Measurements from ENCODE around the gene FAM149A. TPM values are rescaled to one million over a fixed set of nuclear protein-coding genes. Genes with fewer than 3 reads are reported as not detected.
A peak's percentile ranks its signal among the peaks of the same experiment; 100 is the strongest.

Gene FAM149A
- total and polyA plus RNA-seq, 2 donors (not counting 1 experiment from before 2014, with no cell fraction given), result 0.12 TPM; not detected in 1

GRCh38 chr4:186097386-186097785 lies 7.1 kb upstream of the FAM149A start:
- Mint-ChIP-seq H3K27ac (no peak overlapping the region), H3K4me1 (no peaks in the 10 kb centered on the region), H3K4me3 (no peak overlapping the region), H3K27me3 (peaks cover 42% of the 10 kb centered on the region), H3K9me3 (ENCODE audit: insufficient read depth) (no peaks in the 10 kb centered on the region)
- no CpG with 5 or more reads among the region's 5 CpGs for WGBS (ENCODE audit: insufficient coverage)
- no peaks in the 10 kb centered on the region for H3K79me2 ChIP-seq (ENCODE audit: control insufficient read depth, insufficient read depth, low read length)
- no peak overlapping the region for H2AFZ ChIP-seq (ENCODE audit: insufficient read depth, low read depth, low read length, poor library complexity, severe bottlenecking)
- no peak overlapping the region for H3K4me3 ChIP-seq (ENCODE audit: control extremely low read depth in 1 of 5, extremely low read depth in 1 of 5, insufficient read depth in 1 of 5, low read depth in 2 of 5, low read length in 4 of 5)
- DNase-seq, result no peak
- TF ChIP-seq EZH2 (IDR thresholded peaks at IDR 0.05; ENCODE audit: borderline replicate concordance, insufficient read depth, low read depth, low read length, poor library complexity, severe bottlenecking), result no peak
- TF ChIP-seq, protein P1, sequence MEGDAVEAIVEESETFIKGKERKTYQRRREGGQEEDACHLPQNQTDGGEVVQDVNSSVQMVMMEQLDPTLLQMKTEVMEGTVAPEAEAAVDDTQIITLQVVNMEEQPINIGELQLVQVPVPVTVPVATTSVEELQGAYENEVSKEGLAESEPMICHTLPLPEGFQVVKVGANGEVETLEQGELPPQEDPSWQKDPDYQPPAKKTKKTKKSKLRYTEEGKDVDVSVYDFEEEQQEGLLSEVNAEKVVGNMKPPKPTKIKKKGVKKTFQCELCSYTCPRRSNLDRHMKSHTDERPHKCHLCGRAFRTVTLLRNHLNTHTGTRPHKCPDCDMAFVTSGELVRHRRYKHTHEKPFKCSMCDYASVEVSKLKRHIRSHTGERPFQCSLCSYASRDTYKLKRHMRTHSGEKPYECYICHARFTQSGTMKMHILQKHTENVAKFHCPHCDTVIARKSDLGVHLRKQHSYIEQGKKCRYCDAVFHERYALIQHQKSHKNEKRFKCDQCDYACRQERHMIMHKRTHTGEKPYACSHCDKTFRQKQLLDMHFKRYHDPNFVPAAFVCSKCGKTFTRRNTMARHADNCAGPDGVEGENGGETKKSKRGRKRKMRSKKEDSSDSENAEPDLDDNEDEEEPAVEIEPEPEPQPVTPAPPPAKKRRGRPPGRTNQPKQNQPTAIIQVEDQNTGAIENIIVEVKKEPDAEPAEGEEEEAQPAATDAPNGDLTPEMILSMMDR (IDR thresholded peaks at IDR 0.05), result no peak
- no peaks in the 10 kb centered on the region for H4K20me1 ChIP-seq (ENCODE audit: control insufficient read depth, insufficient read depth, low read length, poor library complexity, severe bottlenecking)
- H3K36me3 ChIP-seq (replicated peaks in 1 of 2; ENCODE audit: control extremely low read depth in 1 of 2, control insufficient read depth in 1 of 2, extremely low read depth in 1 of 2, insufficient read depth in 2 of 2, low read length in 1 of 2), result no peaks in the 10 kb centered on the region
- ChIA-PET POLR2A (no interaction called here), CTCF (no interaction called here)
- H3K9me3 ChIP-seq (ENCODE audit: control extremely low read depth in 1 of 3, control insufficient read depth in 2 of 3, insufficient read depth in 1 of 3, low read length in 2 of 3), result no peaks in the 10 kb centered on the region
- no peak overlapping the region for H3K9ac ChIP-seq (ENCODE audit: low read length)
- intact Hi-C loops (cut with micrococcal nuclease), result no loop called here
- ATAC-seq (ENCODE audit: low read depth), result no peak
- peaks cover 0 to 5% (median 2%) of the 10 kb centered on the region in 4 experiments for H3K27me3 ChIP-seq (replicated peaks in 1 of 4; ENCODE audit: control extremely low read depth in 1 of 4, control insufficient read depth in 3 of 4, insufficient read depth in 4 of 4, low read length in 3 of 4)
- no peak overlapping the region for H3K4me2 ChIP-seq (replicated peaks; ENCODE audit: low read depth, low read length, poor library complexity, severe bottlenecking)
- no peaks in the 10 kb centered on the region for H3K4me1 ChIP-seq (ENCODE audit: control insufficient read depth in 2 of 2, insufficient read depth in 2 of 2, low read length in 2 of 2)
- H3K27ac ChIP-seq (ENCODE audit: low read length in 2 of 2), result no peak overlapping the region

DNA sequence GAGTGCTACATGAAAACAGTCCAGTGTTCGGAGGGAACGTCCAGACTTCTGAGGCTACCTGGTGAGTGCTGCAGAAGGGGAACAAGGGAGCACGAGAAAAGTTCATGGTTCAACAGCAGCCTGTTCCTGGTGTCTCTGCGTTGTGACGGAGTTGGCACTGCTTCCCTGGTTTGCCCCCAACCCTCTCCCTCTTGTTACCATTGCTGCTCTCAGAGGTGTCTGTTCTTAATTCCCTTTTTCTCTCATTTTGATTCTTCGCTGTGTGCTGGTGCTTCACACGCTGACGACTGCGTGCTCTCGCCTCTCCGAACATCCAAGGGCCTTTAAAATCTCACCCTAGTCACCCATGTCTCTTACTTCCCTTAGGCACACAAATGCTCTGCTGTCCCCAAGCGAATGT lies 1.6 kb upstream of the FAM149A start:
- H3K9me3 ChIP-seq (ENCODE audit: control extremely low read depth in 1 of 3, control insufficient read depth in 2 of 3, insufficient read depth in 1 of 3, low read length in 2 of 3), result peaks cover 0 to 8% (median 0%) of the 10 kb centered on the region in 3 donors
- no peaks in the 10 kb centered on the region for H4K20me1 ChIP-seq (ENCODE audit: control insufficient read depth, insufficient read depth, low read length, poor library complexity, severe bottlenecking)
- no peak overlapping the region for H2AFZ ChIP-seq (ENCODE audit: insufficient read depth, low read depth, low read length, poor library complexity, severe bottlenecking)
- no peaks in the 10 kb centered on the region for H3K36me3 ChIP-seq (replicated peaks in 1 of 2; ENCODE audit: control extremely low read depth in 1 of 2, control insufficient read depth in 1 of 2, extremely low read depth in 1 of 2, insufficient read depth in 2 of 2, low read length in 1 of 2)
- over 99% methylated on average over 12 of the region's 12 CpGs for WGBS (ENCODE audit: insufficient coverage)
- no peaks in the 10 kb centered on the region for H3K79me2 ChIP-seq (ENCODE audit: control insufficient read depth, insufficient read depth, low read length)
- Mint-ChIP-seq H3K4me3 (peak overlapping the region; percentile 3), H3K27me3 (peaks cover 56% of the 10 kb centered on the region), H3K27ac (peak overlapping the region; percentile 32), H3K4me1 (peaks cover 5% of the 10 kb centered on the region), H3K9me3 (ENCODE audit: insufficient read depth) (no peaks in the 10 kb centered on the region)
- ChIA-PET CTCF (no interaction called here), POLR2A (no interaction called here)
- peaks cover 13 to 19% of the 10 kb centered on the region in 2 donors for H3K4me1 ChIP-seq (ENCODE audit: control insufficient read depth in 2 of 2, insufficient read depth in 2 of 2, low read length in 2 of 2)
- peaks cover 0 to 42% (median 23%) of the 10 kb centered on the region in 4 experiments for H3K27me3 ChIP-seq (replicated peaks in 1 of 4; ENCODE audit: control extremely low read depth in 1 of 4, control insufficient read depth in 3 of 4, insufficient read depth in 4 of 4, low read length in 3 of 4)
- intact Hi-C loops (cut with micrococcal nuclease), result no loop called here
- H3K27ac ChIP-seq (ENCODE audit: low read length in 2 of 2), result no peak overlapping the region
- ATAC-seq (ENCODE audit: low read depth) (no peak), DNase-seq (no peak)
- no peak overlapping the region for H3K4me2 ChIP-seq (replicated peaks; ENCODE audit: low read depth, low read length, poor library complexity, severe bottlenecking)
- H3K4me3 ChIP-seq (ENCODE audit: control extremely low read depth in 1 of 5, extremely low read depth in 1 of 5, insufficient read depth in 1 of 5, low read depth in 2 of 5, low read length in 4 of 5), result no peak overlapping the region
- TF ChIP-seq, protein P1 (IDR thresholded peaks at IDR 0.05), result no peak
- TF ChIP-seq EZH2 (IDR thresholded peaks at IDR 0.05; ENCODE audit: borderline replicate concordance, insufficient read depth, low read depth, low read length, poor library complexity, severe bottlenecking), result no peak
- H3K9ac ChIP-seq (ENCODE audit: low read length), result no peak overlapping the region

Measured in B cell (primary cell).